ENCODE results near the gene GRIK4.

GRIK4 gene

DNA sequence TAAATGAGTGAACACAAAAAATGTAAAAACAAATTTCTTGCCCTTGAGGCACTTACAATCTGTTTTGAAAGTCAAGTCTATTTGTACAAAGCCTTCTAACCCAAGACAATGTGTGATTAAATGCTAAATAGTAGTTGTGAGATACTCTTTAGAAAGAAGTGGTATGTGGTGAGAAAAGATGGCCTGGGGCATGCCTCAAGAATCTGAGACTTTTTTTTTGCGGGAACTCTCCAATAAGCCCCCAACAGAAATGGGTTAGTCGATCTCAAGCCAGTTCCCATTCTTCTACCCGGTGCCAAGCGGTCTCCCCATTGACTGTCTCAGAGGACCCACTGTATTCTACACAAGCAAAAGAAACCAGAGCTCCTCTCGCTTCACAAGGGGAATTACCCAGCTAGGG lies 485.4 kb downstream of the GRIK4 start:
- ATAC-seq (ENCODE audit: low read depth) (no peak), DNase-seq (ENCODE audit: low spot score) (no peak)
- Histone ChIP-seq H3K4me3 (ENCODE audit: severe bottlenecking) (no peak overlapping the region), H3K4me1 (ENCODE audit: insufficient read depth, poor library complexity, severe bottlenecking) (no peaks in the 10 kb centered on the region), H3K36me3 (ENCODE audit: low read depth) (no peaks in the 10 kb centered on the region), H3K27me3 (ENCODE audit: insufficient read depth, poor library complexity, severe bottlenecking) (peaks cover 17% of the 10 kb centered on the region), H3K9me3 (ENCODE audit: severe bottlenecking) (no peaks in the 10 kb centered on the region), H3K27ac (ENCODE audit: poor library complexity, severe bottlenecking) (no peak overlapping the region)
- TF ChIP-seq, protein P1, sequence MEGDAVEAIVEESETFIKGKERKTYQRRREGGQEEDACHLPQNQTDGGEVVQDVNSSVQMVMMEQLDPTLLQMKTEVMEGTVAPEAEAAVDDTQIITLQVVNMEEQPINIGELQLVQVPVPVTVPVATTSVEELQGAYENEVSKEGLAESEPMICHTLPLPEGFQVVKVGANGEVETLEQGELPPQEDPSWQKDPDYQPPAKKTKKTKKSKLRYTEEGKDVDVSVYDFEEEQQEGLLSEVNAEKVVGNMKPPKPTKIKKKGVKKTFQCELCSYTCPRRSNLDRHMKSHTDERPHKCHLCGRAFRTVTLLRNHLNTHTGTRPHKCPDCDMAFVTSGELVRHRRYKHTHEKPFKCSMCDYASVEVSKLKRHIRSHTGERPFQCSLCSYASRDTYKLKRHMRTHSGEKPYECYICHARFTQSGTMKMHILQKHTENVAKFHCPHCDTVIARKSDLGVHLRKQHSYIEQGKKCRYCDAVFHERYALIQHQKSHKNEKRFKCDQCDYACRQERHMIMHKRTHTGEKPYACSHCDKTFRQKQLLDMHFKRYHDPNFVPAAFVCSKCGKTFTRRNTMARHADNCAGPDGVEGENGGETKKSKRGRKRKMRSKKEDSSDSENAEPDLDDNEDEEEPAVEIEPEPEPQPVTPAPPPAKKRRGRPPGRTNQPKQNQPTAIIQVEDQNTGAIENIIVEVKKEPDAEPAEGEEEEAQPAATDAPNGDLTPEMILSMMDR (IDR thresholded peaks at IDR 0.05; ENCODE audit: poor library complexity, severe bottlenecking), result no peak

DNA sequence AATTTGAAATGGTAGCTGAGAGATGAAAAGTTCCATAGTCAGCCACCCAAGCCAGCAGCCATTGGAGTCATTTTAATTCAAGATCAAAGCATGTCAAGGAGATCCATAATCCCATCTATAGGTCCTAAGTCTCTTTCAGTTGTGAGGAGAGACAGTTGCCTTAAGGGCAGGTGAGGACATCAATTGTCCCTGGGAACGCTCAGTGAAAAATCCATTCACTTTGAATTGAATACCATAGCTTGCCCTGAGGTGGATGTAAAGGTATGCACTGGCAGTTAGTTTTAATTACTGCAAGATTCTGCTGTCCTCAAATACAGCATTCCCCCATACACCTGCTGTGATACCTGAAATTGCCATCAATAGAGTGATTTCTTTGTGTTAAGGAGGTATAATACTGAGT lies 487.0 kb downstream of the GRIK4 start:
- Histone ChIP-seq H3K9me3 (ENCODE audit: severe bottlenecking) (no peaks in the 10 kb centered on the region), H3K27ac (ENCODE audit: poor library complexity, severe bottlenecking) (no peak overlapping the region), H3K27me3 (ENCODE audit: insufficient read depth, poor library complexity, severe bottlenecking) (peaks cover 17% of the 10 kb centered on the region), H3K4me3 (ENCODE audit: severe bottlenecking) (no peak overlapping the region), H3K36me3 (ENCODE audit: low read depth) (no peaks in the 10 kb centered on the region), H3K4me1 (ENCODE audit: insufficient read depth, poor library complexity, severe bottlenecking) (no peaks in the 10 kb centered on the region)
- no peak for ATAC-seq (ENCODE audit: low read depth)
- TF ChIP-seq, protein P1 (IDR thresholded peaks at IDR 0.05; ENCODE audit: poor library complexity, severe bottlenecking), result no peak
- DNase-seq (ENCODE audit: low spot score), result no peak

DNA sequence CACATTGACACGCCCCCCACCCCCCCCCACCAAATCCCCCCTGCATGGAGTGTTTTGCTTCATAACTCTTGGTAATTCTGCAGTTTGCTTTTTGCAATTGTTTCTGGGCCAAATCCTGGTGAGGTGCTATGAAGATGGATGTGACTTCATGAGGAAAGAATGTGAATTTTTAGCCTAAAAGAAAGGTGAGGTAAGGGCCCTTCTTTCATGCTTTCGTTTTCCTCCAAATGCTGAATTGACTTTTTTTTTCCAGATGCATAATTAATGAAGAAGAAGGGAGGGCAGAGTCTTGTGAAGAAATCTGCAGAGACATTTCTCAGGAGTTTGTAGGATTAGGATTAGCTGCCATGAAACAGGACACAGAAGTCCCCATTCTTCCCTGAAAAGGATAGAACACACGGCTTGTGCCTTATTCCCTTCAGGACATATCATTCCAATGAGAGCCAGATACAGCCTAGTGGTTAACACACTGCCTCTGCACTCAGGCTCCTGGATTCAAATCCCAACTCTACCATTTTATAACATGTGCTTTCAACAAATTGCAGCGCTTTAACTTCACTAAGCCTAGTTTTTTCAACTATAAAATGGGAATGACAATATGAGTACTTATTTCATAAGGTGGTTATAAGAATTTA lies 492.8 kb downstream of the GRIK4 start:
- Histone ChIP-seq H3K4me1 (ENCODE audit: insufficient read depth, poor library complexity, severe bottlenecking) (no peaks in the 10 kb centered on the region), H3K9me3 (ENCODE audit: severe bottlenecking) (no peaks in the 10 kb centered on the region), H3K27me3 (ENCODE audit: insufficient read depth, poor library complexity, severe bottlenecking) (peaks cover 8% of the 10 kb centered on the region), H3K27ac (ENCODE audit: poor library complexity, severe bottlenecking) (no peak overlapping the region), H3K4me3 (ENCODE audit: severe bottlenecking) (no peak overlapping the region), H3K36me3 (ENCODE audit: low read depth) (no peaks in the 10 kb centered on the region)
- ATAC-seq (ENCODE audit: low read depth) (no peak), DNase-seq (ENCODE audit: low spot score) (no peak)
- TF ChIP-seq, protein P1 (IDR thresholded peaks at IDR 0.05; ENCODE audit: poor library complexity, severe bottlenecking), result no peak

DNA sequence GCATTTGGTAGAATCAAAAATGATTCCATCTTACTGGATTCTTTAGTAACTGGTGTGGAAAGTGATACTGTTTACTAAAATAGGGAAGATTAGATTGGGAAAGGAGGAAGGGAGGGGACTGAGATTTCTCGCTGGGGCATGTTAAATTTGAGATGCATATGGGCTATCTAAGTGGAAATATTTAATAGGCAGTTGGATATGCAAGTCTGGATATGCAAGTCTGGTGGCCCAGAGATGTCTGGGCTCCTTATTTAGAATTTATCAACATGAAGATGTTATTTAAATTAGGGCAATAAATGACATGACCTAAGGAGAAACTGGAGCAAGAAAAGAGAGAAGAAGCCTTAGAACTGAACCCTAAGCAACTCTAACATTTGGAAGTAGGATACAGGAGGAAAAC lies 495.4 kb downstream of the GRIK4 start:
- H3K27ac ChIP-seq (ENCODE audit: poor library complexity, severe bottlenecking), result no peak overlapping the region
- peaks cover 8% of the 10 kb centered on the region for H3K27me3 ChIP-seq (ENCODE audit: insufficient read depth, poor library complexity, severe bottlenecking)
- no peak overlapping the region for H3K4me3 ChIP-seq (ENCODE audit: severe bottlenecking)
- ATAC-seq (ENCODE audit: low read depth), result no peak
- TF ChIP-seq, protein P1 (IDR thresholded peaks at IDR 0.05; ENCODE audit: poor library complexity, severe bottlenecking), result no peak
- no peaks in the 10 kb centered on the region for H3K4me1 ChIP-seq (ENCODE audit: insufficient read depth, poor library complexity, severe bottlenecking)
- no peaks in the 10 kb centered on the region for H3K36me3 ChIP-seq (ENCODE audit: low read depth)
- no peaks in the 10 kb centered on the region for H3K9me3 ChIP-seq (ENCODE audit: severe bottlenecking)
- no peak for DNase-seq (ENCODE audit: low spot score)

DNA sequence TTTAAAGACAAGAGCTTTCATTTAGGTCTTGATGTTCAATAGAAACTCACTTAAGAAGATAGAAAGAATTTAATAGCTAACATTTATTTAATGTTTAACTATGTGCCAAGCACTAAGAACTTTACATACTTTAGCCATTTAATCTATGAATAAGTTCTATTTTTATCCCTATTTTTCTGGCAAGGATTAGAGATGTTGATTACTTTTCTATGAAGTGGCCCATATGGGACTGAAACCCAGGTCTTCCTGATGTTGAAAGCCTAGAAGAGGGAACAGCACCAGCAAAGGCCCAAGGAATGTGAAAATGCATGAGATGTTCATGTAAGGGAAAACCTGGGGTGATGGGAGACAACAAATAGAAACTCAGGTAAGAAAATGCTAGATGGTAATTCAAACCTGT lies 497.0 kb downstream of the GRIK4 start:
- Histone ChIP-seq H3K4me1 (ENCODE audit: insufficient read depth, poor library complexity, severe bottlenecking) (no peaks in the 10 kb centered on the region), H3K27ac (ENCODE audit: poor library complexity, severe bottlenecking) (no peak overlapping the region), H3K36me3 (ENCODE audit: low read depth) (no peaks in the 10 kb centered on the region), H3K27me3 (ENCODE audit: insufficient read depth, poor library complexity, severe bottlenecking) (peaks cover 8% of the 10 kb centered on the region), H3K9me3 (ENCODE audit: severe bottlenecking) (no peaks in the 10 kb centered on the region), H3K4me3 (ENCODE audit: severe bottlenecking) (no peak overlapping the region)
- no peak for ATAC-seq (ENCODE audit: low read depth)
- DNase-seq (ENCODE audit: low spot score), result no peak
- TF ChIP-seq, protein P1 (IDR thresholded peaks at IDR 0.05; ENCODE audit: poor library complexity, severe bottlenecking), result no peak

All from RWPE2 (cell line).